ENCODE measurements around the gene MED12L. TPM values are rescaled to one million over a fixed set of nuclear protein-coding genes. Genes with fewer than 3 reads are reported as not detected.

The MED12L gene
- total and polyA plus RNA-seq, 9 of the 15 experiments (the other 6 are each of a cell fraction or from before 2014, with no cell fraction given): not detected

DNA sequence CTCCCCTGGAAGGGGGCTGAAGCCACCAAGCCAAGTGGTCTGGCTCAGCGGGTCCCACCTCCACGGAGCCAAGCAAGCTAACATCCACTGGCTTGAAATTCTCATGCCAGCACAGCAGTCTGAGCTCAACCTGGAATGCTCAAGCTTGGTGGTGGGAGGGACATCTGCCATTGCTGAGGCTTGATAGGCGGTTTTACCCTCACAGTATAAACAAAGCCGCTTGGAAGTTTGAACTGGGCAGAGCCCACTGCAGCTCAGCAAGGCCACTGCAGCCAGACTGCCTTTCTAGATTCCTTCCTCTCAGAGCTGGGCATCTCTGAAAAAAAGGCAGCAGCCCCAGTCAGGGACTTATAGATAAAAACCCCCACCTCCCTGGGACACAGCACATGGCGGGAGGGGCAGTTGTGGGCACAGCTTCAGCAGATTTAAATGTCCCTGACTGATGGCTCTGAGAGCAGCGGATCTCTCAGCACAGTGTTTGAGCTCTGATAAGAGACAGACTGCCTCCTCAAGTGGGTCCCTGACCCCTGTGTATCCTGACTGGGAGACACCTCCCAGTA, 398.6 kb downstream of the MED12L start:
- ChIA-PET CTCF (ENCODE audit: low intra/inter-chr PET ratio) (no interaction called here), POLR2A (interaction anchor here (1.3 kb wide), 1 partner anchor 154 kb away, joined by 4 read pairs; no protein-coding TSS in a partner anchor)
- FAIRE-seq: no peak
- Histone ChIP-seq H3K36me3 (ENCODE audit: control insufficient read depth, insufficient read depth, low read length) (no peaks in the 10 kb centered on the region), H2AFZ (ENCODE audit: low read depth, low read length) (no peak overlapping the region), H3K79me2 (ENCODE audit: control insufficient read depth, insufficient read depth, low read length) (no peaks in the 10 kb centered on the region), H3K27ac (ENCODE audit: extremely low read depth, low read depth, low read length) (no peak overlapping the region), H4K20me1 (replicated peaks; ENCODE audit: control insufficient read depth, insufficient read depth, low read length) (no peaks in the 10 kb centered on the region), H3K9me1 (ENCODE audit: control insufficient read depth, insufficient read depth, low read length) (no peaks in the 10 kb centered on the region), H3K4me1 (replicated peaks in 1 of 2; ENCODE audit: control insufficient read depth in 2 of 2, insufficient read depth in 2 of 2, low read length in 2 of 2) (no peaks in the 10 kb centered on the region; a peak in 1 of 5 replicates), H3K9ac (ENCODE audit: insufficient read depth in 1 of 2, low read depth in 2 of 2, low read length in 2 of 2) (peak overlapping the region in 1 of 2 experiments; percentile 26; a peak in 1 of 4 replicates), H3K27me3 (ENCODE audit: control insufficient read depth in 2 of 2, insufficient read depth in 2 of 2, low read length in 2 of 2) (no peaks in the 10 kb centered on the region), H3K9me3 (replicated peaks; ENCODE audit: control insufficient read depth, insufficient read depth, low read depth, low read length) (peaks cover 6% of the 10 kb centered on the region), H3K4me3 (no peak overlapping the region), H3K4me2 (ENCODE audit: insufficient read depth, low read length) (no peak overlapping the region)
- TF ChIP-seq, protein P1, sequence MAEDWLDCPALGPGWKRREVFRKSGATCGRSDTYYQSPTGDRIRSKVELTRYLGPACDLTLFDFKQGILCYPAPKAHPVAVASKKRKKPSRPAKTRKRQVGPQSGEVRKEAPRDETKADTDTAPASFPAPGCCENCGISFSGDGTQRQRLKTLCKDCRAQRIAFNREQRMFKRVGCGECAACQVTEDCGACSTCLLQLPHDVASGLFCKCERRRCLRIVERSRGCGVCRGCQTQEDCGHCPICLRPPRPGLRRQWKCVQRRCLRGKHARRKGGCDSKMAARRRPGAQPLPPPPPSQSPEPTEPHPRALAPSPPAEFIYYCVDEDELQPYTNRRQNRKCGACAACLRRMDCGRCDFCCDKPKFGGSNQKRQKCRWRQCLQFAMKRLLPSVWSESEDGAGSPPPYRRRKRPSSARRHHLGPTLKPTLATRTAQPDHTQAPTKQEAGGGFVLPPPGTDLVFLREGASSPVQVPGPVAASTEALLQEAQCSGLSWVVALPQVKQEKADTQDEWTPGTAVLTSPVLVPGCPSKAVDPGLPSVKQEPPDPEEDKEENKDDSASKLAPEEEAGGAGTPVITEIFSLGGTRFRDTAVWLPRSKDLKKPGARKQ (CRISPR knock-in tag; IDR thresholded peaks at IDR 0.05): no peak
- TF ChIP-seq TAF7 (tag; IDR thresholded peaks at IDR 0.05): no peak
- no peak for TF ChIP-seq ZNF232 (CRISPR knock-in tag; IDR thresholded peaks at IDR 0.05)
- no peak for TF ChIP-seq TAF1 (IDR thresholded peaks at IDR 0.05; ENCODE audit: control insufficient read depth, extremely low read depth, insufficient read depth, low read length, severe bottlenecking)
- no peak for TF ChIP-seq GTF2F1 (IDR thresholded peaks at IDR 0.05; ENCODE audit: low read depth, low read length)
- no peak for TF ChIP-seq NR2C1 (IDR thresholded peaks at IDR 0.05)
- TF ChIP-seq NR2C1 (tag; IDR thresholded peaks at IDR 0.05): no peak
- no peak for TF ChIP-seq TBL1XR1 (IDR thresholded peaks at IDR 0.05; ENCODE audit: low read length in 2 of 2)
- intact Hi-C loops (cut with micrococcal nuclease) (no loop called here), in situ Hi-C loops (cut with MboI) (no loop called here)
- no TSS peak for BruUV-seq (replicated peaks)
- DNase-seq (ENCODE audit: extremely low read depth in 1 of 4, low spot score in 3 of 4): peak in 1 of 4 experiments; percentile 31
- WGBS (ENCODE audit: insufficient coverage, low coverage, missing lambda C conversion rate): 16% methylated on average over 6 of the region's 6 CpGs
- ATAC-seq: no peak

Small RNAs within 50 kb of the gene (small RNA-seq; reads per million reads assigned to genes)
- gene RNA5SP145: 11.9 reads per million, percentile 96 among the genes with 10 or more reads in this experiment

Other genes with a start within 250 kb of the MED12L start
- gene MINDY4B, start 180.2 kb upstream of the MED12L start, total RNA-seq (2014; rRNA removed): not detected in 2 replicates
- gene MINDY4B, start 180.2 kb upstream of the MED12L start, total RNA-seq (2014; rRNA removed; fragmentation: Illumina TruSeq; extraction: Trizol): not detected in 2 replicates
- not detected in 2 replicates for gene MINDY4B, start 180.2 kb upstream of the MED12L start, total RNA-seq (2015; rRNA removed; fragmentation: Illumina TruSeq; extraction: Trizol)
- gene MINDY4B, start 180.2 kb upstream of the MED12L start, total RNA-seq (2021): not detected in 2 replicates
- gene MINDY4B, start 180.2 kb upstream of the MED12L start, polyA plus RNA-seq (2011; rRNA removed): not detected in 2 replicates
- gene MINDY4B, start 180.2 kb upstream of the MED12L start, polyA plus RNA-seq (2014; fragmentation: Illumina TruSeq; extraction: Trizol): not detected in 2 replicates
- not detected for gene MINDY4B, start 180.2 kb upstream of the MED12L start, polyA plus RNA-seq (2014; fragmentation: Nextera tagmentation; extraction: Ambion mirVana)
- not detected in 2 replicates for gene MINDY4B, start 180.2 kb upstream of the MED12L start, polyA plus RNA-seq (2014; rRNA removed)
- gene CLRN1, start 112.9 kb upstream of the MED12L start, total RNA-seq (2014; rRNA removed): not detected in 2 replicates
- gene CLRN1, start 112.9 kb upstream of the MED12L start, total RNA-seq (2014; rRNA removed; fragmentation: Illumina TruSeq; extraction: Trizol): not detected in 2 replicates
- gene CLRN1, start 112.9 kb upstream of the MED12L start, total RNA-seq (2015; rRNA removed; fragmentation: Illumina TruSeq; extraction: Trizol): not detected in 2 replicates
- not detected in 2 replicates for gene CLRN1, start 112.9 kb upstream of the MED12L start, total RNA-seq (2021)
- gene CLRN1, start 112.9 kb upstream of the MED12L start, polyA plus RNA-seq (2011; rRNA removed): not detected in 2 replicates
- not detected in 2 replicates for gene CLRN1, start 112.9 kb upstream of the MED12L start, polyA plus RNA-seq (2014; fragmentation: Illumina TruSeq; extraction: Trizol)
- not detected for gene CLRN1, start 112.9 kb upstream of the MED12L start, polyA plus RNA-seq (2014; fragmentation: Nextera tagmentation; extraction: Ambion mirVana)
- gene CLRN1, start 112.9 kb upstream of the MED12L start, polyA plus RNA-seq (2014; rRNA removed): not detected in 2 replicates
- not detected in 2 replicates for gene GPR171, start 117.6 kb downstream of the MED12L start, total RNA-seq (2014; rRNA removed)
- gene GPR171, start 117.6 kb downstream of the MED12L start, total RNA-seq (2014; rRNA removed; fragmentation: Illumina TruSeq; extraction: Trizol): not detected in 2 replicates
- gene GPR171, start 117.6 kb downstream of the MED12L start, total RNA-seq (2015; rRNA removed; fragmentation: Illumina TruSeq; extraction: Trizol): not detected in 2 replicates
- gene GPR171, start 117.6 kb downstream of the MED12L start, total RNA-seq (2021): 0.11 TPM in 1 of 2 replicates, not detected in the other
- not detected in 2 replicates for gene GPR171, start 117.6 kb downstream of the MED12L start, polyA plus RNA-seq (2011; rRNA removed)
- gene GPR171, start 117.6 kb downstream of the MED12L start, polyA plus RNA-seq (2014; fragmentation: Illumina TruSeq; extraction: Trizol): not detected in 2 replicates
- gene GPR171, start 117.6 kb downstream of the MED12L start, polyA plus RNA-seq (2014; fragmentation: Nextera tagmentation; extraction: Ambion mirVana): not detected
- not detected in 2 replicates for gene GPR171, start 117.6 kb downstream of the MED12L start, polyA plus RNA-seq (2014; rRNA removed)
- gene P2RY14, start 192.9 kb downstream of the MED12L start, total RNA-seq (2014; rRNA removed): not detected in 2 replicates
- not detected in 2 replicates for gene P2RY14, start 192.9 kb downstream of the MED12L start, total RNA-seq (2014; rRNA removed; fragmentation: Illumina TruSeq; extraction: Trizol)
- not detected in 2 replicates for gene P2RY14, start 192.9 kb downstream of the MED12L start, total RNA-seq (2015; rRNA removed; fragmentation: Illumina TruSeq; extraction: Trizol)
- not detected in 2 replicates for gene P2RY14, start 192.9 kb downstream of the MED12L start, total RNA-seq (2021)
- gene P2RY14, start 192.9 kb downstream of the MED12L start, polyA plus RNA-seq (2011; rRNA removed): not detected in 2 replicates
- gene P2RY14, start 192.9 kb downstream of the MED12L start, polyA plus RNA-seq (2014; fragmentation: Illumina TruSeq; extraction: Trizol): not detected in 2 replicates
- gene P2RY14, start 192.9 kb downstream of the MED12L start, polyA plus RNA-seq (2014; fragmentation: Nextera tagmentation; extraction: Ambion mirVana): not detected
- gene P2RY14, start 192.9 kb downstream of the MED12L start, polyA plus RNA-seq (2014; rRNA removed): not detected in 2 replicates
- not detected in 2 replicates for gene GPR87, start 231.2 kb downstream of the MED12L start, total RNA-seq (2014; rRNA removed)
- gene GPR87, start 231.2 kb downstream of the MED12L start, total RNA-seq (2014; rRNA removed; fragmentation: Illumina TruSeq; extraction: Trizol): not detected in 2 replicates
- not detected in 2 replicates for gene GPR87, start 231.2 kb downstream of the MED12L start, total RNA-seq (2015; rRNA removed; fragmentation: Illumina TruSeq; extraction: Trizol)
- gene GPR87, start 231.2 kb downstream of the MED12L start, total RNA-seq (2021): not detected in 2 replicates
- not detected in 2 replicates for gene GPR87, start 231.2 kb downstream of the MED12L start, polyA plus RNA-seq (2011; rRNA removed)
- gene GPR87, start 231.2 kb downstream of the MED12L start, polyA plus RNA-seq (2014; fragmentation: Illumina TruSeq; extraction: Trizol): not detected in 2 replicates
- not detected for gene GPR87, start 231.2 kb downstream of the MED12L start, polyA plus RNA-seq (2014; fragmentation: Nextera tagmentation; extraction: Ambion mirVana)
- not detected in 2 replicates for gene GPR87, start 231.2 kb downstream of the MED12L start, polyA plus RNA-seq (2014; rRNA removed)
- not detected in 2 replicates for gene P2RY13, start 243.9 kb downstream of the MED12L start, total RNA-seq (2014; rRNA removed)
- gene P2RY13, start 243.9 kb downstream of the MED12L start, total RNA-seq (2014; rRNA removed; fragmentation: Illumina TruSeq; extraction: Trizol): not detected in 2 replicates
- gene P2RY13, start 243.9 kb downstream of the MED12L start, total RNA-seq (2015; rRNA removed; fragmentation: Illumina TruSeq; extraction: Trizol): not detected in 2 replicates
- not detected in 2 replicates for gene P2RY13, start 243.9 kb downstream of the MED12L start, total RNA-seq (2021)
- not detected in 2 replicates for gene P2RY13, start 243.9 kb downstream of the MED12L start, polyA plus RNA-seq (2011; rRNA removed)
- not detected in 2 replicates for gene P2RY13, start 243.9 kb downstream of the MED12L start, polyA plus RNA-seq (2014; fragmentation: Illumina TruSeq; extraction: Trizol)
- gene P2RY13, start 243.9 kb downstream of the MED12L start, polyA plus RNA-seq (2014; fragmentation: Nextera tagmentation; extraction: Ambion mirVana): not detected
- gene P2RY13, start 243.9 kb downstream of the MED12L start, polyA plus RNA-seq (2014; rRNA removed): not detected in 2 replicates

Measured in K562 (cell line).